Urinary bladder (tissue), 4 donors: ENCODE results near the gene TPGS1. TPM values are rescaled to one million over a fixed set of nuclear protein-coding genes. Genes with fewer than 3 reads are reported as not detected.
"Not testable (repeated sequence)": the region's sequence is repeated elsewhere in the genome, so short reads cannot be mapped to it uniquely, and the experiment has no call there.

Experiments
- DNase-seq: peaks from one replicate; pipeline ENCODE4 v3.0.0-alpha.2; 2015; ENCODE audit errors: extremely low spot score
- H3K27ac ChIP-seq: one replicate; pipeline ENCODE4 v1.5.1; 2013; ENCODE audit warnings: low read depth, mild to moderate bottlenecking, moderate library complexity
- H3K36me3 ChIP-seq: one replicate; pipeline ENCODE4 v1.6.1; 2013; ENCODE audit warnings: mild to moderate bottlenecking, moderate library complexity; ENCODE audit not compliant: insufficient read depth
- H3K4me1 ChIP-seq: one replicate; pipeline ENCODE4 v1.6.1; 2013; ENCODE audit warnings: mild to moderate bottlenecking, moderate library complexity; ENCODE audit not compliant: insufficient read depth
- H3K4me3 ChIP-seq: one replicate; pipeline ENCODE4 v1.5.1; 2013; ENCODE audit warnings: low read depth, low read length
- WGBS: extraction: QIAGEN DNeasy Blood & Tissue Kit; methylation state at CpG from one replicate; pipeline ENCODE4 v1.1.7; 2013; 5-methylcytosine and 5-hydroxymethylcytosine counted together
- polyA plus RNA-seq: library from polyadenylated mRNA; stranded (reverse); fragments of 200-250 nt; gene quantifications from one replicate; pipeline ENCODE4 v1.2.3, GENCODE V29; 2013
- total RNA-seq: library from RNA; depleted of rRNA; stranded (reverse); fragments of >200 nt; gene quantifications from one replicate; pipeline ENCODE4 v1.2.3, GENCODE V29; 2014
- donor health status: healthy with polysubstance abuse.
- donor health status: healthy.

TPGS1 gene
- total and polyA plus RNA-seq, 2 donors: 9.3 to 30.3 TPM

GRCh38 chr19:468587-469256, 38.6 kb upstream of the TPGS1 start:
- Histone ChIP-seq H3K27ac (no peak overlapping the region), H3K36me3 (no peaks in the 10 kb centered on the region), H3K4me3 (no peak overlapping the region), H3K4me1 (no peaks in the 10 kb centered on the region)
- no peak for DNase-seq
- 80% methylated on average over 27 of the region's 27 CpGs for WGBS

GRCh38 chr19:469833-470232, 37.5 kb upstream of the TPGS1 start:
- no peak for DNase-seq
- no peak overlapping the region for H3K27ac ChIP-seq
- no peak overlapping the region for H3K4me3 ChIP-seq
- no peaks in the 10 kb centered on the region for H3K4me1 ChIP-seq
- H3K36me3 ChIP-seq: no peaks in the 10 kb centered on the region
- WGBS: 81% methylated on average over 7 of the region's 7 CpGs

DNA sequence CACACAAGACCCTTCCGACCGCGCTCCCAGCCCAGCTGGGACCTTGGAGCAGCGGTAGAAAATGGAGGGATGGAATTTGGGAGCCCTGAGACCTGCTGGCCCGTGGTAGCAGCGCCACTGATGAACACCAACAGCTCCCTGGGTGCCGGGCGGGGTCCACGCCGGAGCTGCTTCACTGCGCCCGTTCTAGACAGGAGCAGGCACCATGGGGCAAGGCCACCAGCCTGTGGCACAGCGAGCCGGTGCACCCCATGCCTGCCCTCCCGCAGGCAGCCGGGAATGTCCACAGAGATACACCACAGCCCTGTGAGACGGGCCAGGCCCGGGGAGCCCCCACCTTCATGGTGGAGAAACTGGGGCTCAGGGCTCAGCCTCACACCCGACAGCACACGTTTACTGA, 36.6 kb upstream of the TPGS1 start:
- Histone ChIP-seq H3K36me3 (no peaks in the 10 kb centered on the region), H3K4me3 (no peak overlapping the region), H3K27ac (no peak overlapping the region), H3K4me1 (no peaks in the 10 kb centered on the region)
- DNase-seq: no peak
- WGBS: 65% methylated on average over 20 of the region's 20 CpGs

DNA sequence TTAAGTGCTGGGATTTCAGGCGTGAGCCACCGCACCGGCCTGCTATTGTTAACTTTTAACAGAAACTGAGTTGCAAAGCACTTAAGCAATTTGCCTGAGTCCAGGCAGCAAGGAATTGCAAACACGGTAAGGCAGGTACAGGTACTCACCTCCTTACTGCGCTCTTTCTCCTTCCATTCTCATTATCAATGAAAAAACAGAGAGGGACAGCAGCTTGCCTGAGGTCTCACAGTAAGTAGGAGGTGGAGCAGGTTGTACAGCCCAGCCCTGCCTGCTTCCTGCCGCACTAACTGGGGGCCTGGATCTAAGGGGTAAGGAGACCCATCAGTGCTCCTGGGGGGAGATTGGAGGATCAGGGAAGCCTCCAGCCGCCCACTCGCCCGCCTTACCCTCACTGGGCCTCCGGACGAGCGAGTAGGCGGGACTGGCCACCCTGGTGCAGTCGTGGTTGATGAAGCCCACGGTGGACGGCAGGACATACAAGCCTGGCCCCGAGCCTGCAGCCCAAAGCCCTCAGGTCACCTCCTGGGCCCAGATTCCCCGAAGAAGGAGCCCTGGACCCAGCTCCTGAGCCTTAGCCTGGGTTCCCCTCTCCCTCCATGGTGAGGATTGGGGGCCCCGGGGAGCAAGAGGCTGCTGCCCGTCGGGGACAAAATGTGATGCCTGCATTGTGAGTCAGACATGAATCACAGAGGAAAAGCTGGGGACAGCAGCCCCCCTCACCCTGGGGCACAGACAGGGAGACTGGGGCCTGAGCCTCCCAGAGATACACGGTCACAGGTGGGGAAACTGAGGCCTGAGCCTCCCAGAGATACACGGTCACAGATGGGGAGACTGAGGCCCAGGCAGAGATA, 35.1 kb upstream of the TPGS1 start:
- H3K4me1 ChIP-seq: no peaks in the 10 kb centered on the region
- H3K36me3 ChIP-seq: no peaks in the 10 kb centered on the region
- WGBS: 68% methylated on average over 23 of the region's 23 CpGs
- no peak overlapping the region for H3K4me3 ChIP-seq
- no peak for DNase-seq
- no peak overlapping the region for H3K27ac ChIP-seq

DNA sequence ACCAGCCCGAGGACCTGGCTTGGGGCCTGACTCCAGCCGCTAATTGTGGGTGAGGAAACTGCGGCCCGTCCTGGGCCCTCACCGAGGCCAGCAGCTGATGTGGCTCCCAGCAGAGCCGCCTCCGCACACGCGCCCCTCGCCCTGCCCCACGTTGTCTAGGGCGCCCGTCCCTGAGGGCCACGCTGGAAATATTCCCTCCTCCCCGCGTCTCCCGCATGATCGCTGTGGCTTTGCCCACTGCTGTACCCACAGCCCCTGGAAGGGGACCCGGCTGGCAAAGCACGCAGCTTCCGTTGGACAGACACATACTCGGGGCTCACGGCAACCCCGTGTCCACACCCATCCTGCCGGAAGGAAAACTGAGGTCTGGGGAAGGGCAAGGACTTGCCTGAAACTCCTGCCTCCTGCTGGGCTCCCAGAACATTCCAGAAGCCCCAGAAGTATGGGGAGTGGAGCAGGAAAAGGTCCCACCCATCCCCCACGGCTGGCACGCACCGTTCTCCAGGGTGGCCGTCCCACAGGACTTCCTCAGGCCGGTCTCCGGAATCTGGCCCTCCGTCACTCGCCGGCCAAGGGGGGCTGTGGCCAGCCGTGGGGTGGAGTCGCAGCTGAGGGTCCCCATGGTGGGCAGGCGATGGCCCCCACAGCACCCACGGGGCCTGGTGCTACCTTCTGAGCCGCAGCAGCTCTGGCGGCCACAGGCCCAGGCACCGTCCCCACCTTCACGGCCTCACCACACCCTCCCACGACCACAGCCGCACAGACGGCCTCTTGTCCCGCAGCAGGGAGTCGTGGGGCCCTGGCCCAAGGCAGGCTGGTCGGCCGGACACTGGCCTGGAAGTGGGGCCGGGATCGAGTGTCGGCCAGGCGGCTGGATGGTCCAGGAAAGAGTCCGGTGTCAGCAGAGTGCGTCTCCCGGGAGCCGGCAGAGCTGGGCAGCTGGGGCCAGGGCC, 32.9 kb upstream of the TPGS1 start:
- Histone ChIP-seq H3K36me3 (no peaks in the 10 kb centered on the region), H3K27ac (no peak overlapping the region), H3K4me1 (no peaks in the 10 kb centered on the region), H3K4me3 (no peak overlapping the region)
- DNase-seq: no peak
- 70% methylated on average over 57 of the region's 57 CpGs for WGBS

- no peak for DNase-seq
- no peaks in the 10 kb centered on the region for H3K36me3 ChIP-seq
- no peaks in the 10 kb centered on the region for H3K4me1 ChIP-seq
- no peak overlapping the region for H3K27ac ChIP-seq
- no peak overlapping the region for H3K4me3 ChIP-seq
- WGBS: 76% methylated on average over 13 of the region's 13 CpGs
Observed at GRCh38 chr19:475360-475759, 31.9 kb upstream of the TPGS1 start.

DNA sequence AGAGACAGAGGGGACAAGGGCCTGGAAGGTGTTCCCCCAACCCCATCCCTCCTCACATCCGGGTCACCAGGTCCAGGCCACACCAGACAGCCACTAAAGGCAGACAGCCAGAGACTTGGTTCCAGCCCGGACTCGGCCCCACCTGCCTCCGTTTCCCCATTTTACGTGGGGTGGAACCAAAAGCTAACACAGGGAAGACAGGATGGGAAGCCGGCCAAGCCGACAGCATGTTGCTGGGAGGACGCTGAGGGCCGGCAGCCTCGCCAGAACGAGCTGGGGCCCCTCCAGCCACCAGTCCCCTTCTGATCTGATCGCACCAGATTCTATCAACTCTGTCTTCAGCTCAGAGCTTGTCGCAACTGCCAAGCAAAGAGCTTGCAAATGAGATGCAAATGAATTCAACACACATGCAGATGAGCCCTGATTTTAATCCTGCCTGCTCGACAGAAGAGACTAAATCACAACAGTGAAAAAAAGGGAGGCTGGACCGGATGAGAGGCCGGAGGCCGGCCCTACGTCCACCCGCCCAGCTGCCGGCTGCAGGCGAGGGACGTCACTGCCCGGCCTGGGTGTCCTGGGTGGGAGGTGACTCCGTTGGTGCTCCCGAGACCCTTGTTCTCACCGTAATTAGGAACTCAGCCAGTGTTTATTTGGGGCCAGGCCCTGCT, 28.9 kb upstream of the TPGS1 start:
- Histone ChIP-seq H3K27ac (no peak overlapping the region), H3K4me1 (no peaks in the 10 kb centered on the region), H3K4me3 (no peak overlapping the region), H3K36me3 (no peaks in the 10 kb centered on the region)
- no peak for DNase-seq
- 70% methylated on average over 26 of the region's 26 CpGs for WGBS

GRCh38 chr19:478976-479375, 28.3 kb upstream of the TPGS1 start:
- WGBS: 62% methylated on average over 14 of the region's 14 CpGs
- Histone ChIP-seq H3K4me3 (no peak overlapping the region), H3K36me3 (no peaks in the 10 kb centered on the region), H3K27ac (no peak overlapping the region), H3K4me1 (no peaks in the 10 kb centered on the region)
- no peak for DNase-seq

DNA sequence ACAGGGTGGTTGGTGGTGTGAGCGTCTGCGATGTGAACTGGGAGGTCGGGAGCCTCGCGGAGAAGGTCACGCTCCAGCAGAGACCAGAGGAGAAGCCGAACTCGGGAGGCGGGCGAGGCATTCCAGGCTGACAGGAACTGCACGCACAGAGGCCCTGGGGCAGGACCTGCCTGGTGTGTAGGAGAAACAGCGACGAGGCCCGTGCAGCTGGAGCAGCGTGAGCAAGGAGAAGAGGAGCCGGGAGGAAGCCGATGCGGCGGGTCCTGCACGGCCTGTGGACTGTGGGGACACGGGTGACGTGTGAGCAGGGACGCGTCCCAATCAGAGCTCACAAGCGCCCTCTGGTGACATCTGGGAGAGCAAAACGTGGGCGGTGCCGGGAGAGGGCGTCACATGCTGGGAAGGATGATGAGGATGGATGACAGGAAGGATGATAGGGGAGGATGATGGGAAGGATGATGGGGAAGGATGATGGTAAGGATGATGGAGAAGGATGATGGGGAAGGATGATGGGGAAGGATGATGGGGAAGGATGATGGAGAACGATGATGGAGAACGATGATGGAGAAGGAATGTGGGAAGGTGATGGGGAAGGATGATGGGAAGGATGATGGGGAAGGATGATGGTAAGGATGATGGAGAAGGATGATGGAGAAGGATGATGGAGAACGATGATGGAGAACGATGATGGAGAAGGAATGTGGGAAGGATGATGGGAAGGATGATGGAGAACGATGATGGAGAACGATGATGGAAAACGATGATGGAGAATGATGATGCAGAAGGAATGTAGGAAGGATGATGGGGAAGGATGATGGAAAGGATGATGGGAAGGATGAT, 27.1 kb upstream of the TPGS1 start:
- no peak overlapping the region for H3K4me3 ChIP-seq
- DNase-seq: no peak
- no peak overlapping the region for H3K27ac ChIP-seq
- WGBS: 31% methylated on average over 36 of the region's 36 CpGs
- no peaks in the 10 kb centered on the region for H3K36me3 ChIP-seq
- no peaks in the 10 kb centered on the region for H3K4me1 ChIP-seq

- H3K36me3 ChIP-seq, H3K4me3 ChIP-seq, H3K4me1 ChIP-seq, H3K27ac ChIP-seq, DNase-seq: not testable (repeated sequence)
- 96% methylated on average over 3 of the region's 3 CpGs for WGBS
Observed at GRCh38 chr19:481100-481499, 26.2 kb upstream of the TPGS1 start.

DNA sequence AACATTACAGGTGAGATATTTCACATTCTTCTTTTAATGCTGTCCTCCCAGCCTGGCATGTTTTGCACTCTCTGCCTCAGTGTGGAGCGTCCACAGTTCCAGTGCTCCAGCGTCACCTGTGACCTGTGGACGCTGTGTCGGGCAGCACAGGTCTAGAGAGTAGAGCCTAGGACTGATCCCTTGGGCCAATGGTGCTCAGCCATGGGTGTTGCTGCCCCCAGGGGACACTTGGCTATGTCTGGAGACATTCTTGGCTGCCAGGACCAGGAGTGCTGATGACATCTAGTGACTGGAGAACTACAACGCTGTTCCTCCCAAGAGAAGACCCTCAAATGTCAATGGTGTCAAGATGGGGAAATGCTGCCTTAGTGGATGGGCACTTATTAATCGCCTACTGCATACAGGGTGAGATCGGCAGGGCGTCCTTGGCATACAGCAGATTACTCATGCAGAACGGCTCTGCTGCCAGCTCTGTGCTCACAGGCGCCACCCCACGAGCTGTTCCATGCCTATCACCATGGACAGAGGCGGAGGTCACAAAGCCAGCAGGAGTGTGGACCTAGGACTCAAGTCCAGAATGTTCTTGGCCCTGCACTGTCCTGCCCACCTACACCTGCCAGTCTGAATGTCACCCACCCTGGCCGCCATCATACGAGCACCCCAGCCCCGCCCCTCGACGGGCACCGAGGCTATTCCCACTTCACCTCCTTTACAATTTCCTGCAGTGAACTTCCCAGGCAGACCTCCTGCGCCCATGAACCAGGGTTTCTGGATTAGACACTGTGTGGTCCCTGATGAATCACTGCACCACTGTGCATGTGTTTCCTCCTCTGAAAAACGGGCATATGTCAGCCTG, 24.9 kb upstream of the TPGS1 start:
- 62% methylated on average over 20 of the region's 20 CpGs for WGBS
- Histone ChIP-seq H3K4me3 (no peak overlapping the region), H3K4me1 (peaks cover 1% of the 10 kb centered on the region), H3K36me3 (no peaks in the 10 kb centered on the region), H3K27ac (no peak overlapping the region)
- DNase-seq: no peak
